Epithelial cell of alveolus of lung (primary cell): ENCODE data around the gene CCDC51. TPM values are rescaled to one million over a fixed set of nuclear protein-coding genes. Genes with fewer than 3 reads are reported as not detected.

Experiments
- total RNA-seq: library from RNA; depleted of rRNA; stranded (reverse); fragments of >200 nt; gene quantifications from 2 replicates; pipeline ENCODE4 v1.2.1, GENCODE V29; 2015

The CCDC51 gene, protein sequence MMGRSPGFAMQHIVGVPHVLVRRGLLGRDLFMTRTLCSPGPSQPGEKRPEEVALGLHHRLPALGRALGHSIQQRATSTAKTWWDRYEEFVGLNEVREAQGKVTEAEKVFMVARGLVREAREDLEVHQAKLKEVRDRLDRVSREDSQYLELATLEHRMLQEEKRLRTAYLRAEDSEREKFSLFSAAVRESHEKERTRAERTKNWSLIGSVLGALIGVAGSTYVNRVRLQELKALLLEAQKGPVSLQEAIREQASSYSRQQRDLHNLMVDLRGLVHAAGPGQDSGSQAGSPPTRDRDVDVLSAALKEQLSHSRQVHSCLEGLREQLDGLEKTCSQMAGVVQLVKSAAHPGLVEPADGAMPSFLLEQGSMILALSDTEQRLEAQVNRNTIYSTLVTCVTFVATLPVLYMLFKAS
- 18.7 and 23.2 TPM in 2 replicates for total RNA-seq

DNA sequence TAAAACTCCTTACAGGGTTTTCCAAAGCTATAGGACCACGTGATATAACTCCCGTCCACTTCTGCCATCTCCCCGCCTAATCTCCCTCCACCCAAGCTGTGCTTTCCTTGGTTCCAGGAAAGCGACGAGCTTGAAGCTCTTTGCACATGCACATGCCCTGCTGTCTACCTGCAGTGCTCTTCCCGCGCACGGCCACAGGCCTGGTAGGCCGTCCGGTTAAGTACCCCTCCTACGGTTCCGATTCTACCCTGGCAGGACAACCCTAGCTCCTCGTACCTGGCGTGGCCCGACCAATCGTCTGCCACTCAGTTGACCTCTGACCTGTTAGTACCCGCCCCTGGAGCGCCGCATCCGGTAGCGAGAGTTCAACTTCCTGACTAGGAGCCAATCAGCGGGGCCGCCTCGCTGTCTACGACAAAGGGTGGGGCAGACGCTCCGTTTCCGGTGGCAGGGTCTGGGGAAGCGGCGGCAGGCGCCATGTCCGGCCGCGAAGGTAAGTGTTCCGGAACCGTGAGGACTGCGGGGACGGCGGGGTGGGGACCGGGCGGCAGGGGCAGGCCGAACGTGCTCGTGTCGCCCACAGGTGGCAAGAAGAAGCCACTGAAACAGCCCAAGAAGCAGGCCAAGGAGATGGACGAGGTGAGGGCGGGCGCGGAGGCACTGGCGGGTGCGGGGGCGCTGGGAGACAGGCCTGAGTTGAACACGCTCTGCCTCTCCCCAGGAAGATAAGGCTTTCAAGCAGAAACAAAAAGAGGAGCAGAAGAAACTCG is at the start of gene CCDC51, which contains the start of gene TMA7:
Gene CCDC51 (minus strand): TSS at position 300 of the 770 bp plus-strand sequence. CDS start 4,991 bp downstream, outside the sequence.
Gene TMA7 (plus strand): TSS at position 438 of the 770 bp plus-strand sequence. CDS start 40 bp downstream, at position 478.

DNA sequence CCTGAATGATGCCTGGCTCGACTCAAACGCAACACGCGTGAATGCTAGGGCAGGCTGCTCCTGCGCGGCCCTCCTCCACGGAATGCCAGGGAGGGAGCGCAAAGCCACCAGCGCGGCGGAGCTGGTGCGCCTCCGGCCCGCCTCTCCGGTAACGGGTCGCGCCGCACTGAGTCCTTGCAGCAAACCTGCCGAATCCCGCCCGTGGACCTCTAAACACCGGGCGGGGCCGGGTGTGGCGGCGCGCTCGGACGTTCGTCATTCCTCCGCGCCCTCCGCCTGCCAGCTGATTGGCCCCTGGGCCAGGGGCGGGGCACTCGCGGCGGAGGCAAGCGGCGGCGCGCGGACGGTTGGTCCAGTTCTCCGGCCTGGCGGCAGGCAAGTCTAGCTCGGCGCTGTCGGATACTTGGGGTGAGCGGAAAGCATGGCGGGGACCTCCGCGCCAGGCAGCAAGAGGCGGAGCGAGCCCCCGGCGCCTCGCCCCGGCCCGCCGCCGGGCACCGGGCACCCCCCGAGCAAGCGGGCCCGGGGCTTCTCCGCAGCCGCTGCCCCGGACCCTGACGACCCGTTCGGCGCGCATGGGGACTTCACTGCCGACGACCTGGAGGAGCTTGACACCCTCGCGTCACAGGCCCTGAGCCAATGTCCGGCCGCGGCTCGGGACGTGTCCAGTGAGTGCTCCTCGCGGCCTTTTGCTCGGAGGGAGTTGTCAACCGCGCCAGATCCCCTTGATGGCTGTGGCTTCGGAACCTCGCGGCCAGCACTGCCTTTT is 6.7 kb upstream of the CCDC51 start, which contains the start of gene ATRIP:
Gene ATRIP (plus strand): TSS at position 313 of the 769 bp plus-strand sequence. CDS start 109 bp downstream, at position 422.

DNA sequence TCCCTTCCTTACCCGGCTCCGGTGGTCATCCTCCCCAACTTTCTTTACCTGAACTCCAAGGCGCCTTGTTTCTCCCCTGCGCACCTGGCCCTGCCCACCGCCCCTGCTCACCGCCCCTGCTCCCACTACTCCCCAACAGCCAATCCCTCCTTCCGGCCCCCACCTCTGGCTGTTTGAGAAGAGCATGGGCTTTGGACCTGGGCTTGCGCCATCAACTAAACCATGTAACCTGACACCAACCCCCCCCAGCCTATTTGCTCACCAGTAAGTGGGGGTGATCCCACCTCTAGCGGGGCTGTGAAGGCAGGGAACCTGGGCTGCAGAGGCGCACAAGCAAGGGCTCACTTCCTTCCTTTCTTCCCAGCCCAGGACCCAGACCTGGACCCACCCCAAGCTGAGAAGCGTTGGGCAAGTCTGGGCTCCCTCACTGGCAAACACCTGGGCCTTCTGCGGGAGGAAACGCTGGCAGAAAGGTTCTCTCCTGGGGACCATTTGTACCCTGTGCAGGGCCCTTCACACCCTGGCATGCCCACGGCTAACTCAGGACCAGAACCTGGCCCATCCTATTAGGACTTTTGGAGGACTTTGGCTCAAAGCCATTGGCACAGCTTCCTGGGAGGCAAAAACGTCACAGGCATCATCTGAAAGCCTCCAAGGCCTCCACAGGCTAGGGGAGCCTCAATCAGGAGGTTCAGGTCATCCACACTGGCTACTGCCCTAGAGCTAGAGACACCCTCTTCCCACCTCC is 9.8 kb downstream of the CCDC51 start, which contains the start of gene PLXNB1:
Gene PLXNB1 (minus strand): TSS at position 127 of the 748 bp plus-strand sequence. CDS start 5,475 bp downstream, outside the sequence.

Other genes with a start within 250 kb of the CCDC51 start
- gene CAMP, start 216.6 kb downstream of the CCDC51 start, total RNA-seq: not detected in 2 replicates
- gene ZNF589, start 199.0 kb downstream of the CCDC51 start, total RNA-seq: 1.8 and 3.4 TPM in 2 replicates
- gene NME6, start 138.8 kb downstream of the CCDC51 start, total RNA-seq: 17.7 and 26.0 TPM in 2 replicates
- not detected in 2 replicates for gene SPINK8, start 106.5 kb downstream of the CCDC51 start, total RNA-seq
- not detected in 2 replicates for gene FBXW12, start 67.9 kb downstream of the CCDC51 start, total RNA-seq
- 17.3 and 36.2 TPM in 2 replicates for gene PLXNB1, start 10.0 kb downstream of the CCDC51 start, total RNA-seq
- 309 and 375 TPM in 2 replicates for gene TMA7, start 138 bp upstream of the CCDC51 start, total RNA-seq
- 4.3 and 5.9 TPM in 2 replicates for gene ATRIP, start 6.6 kb upstream of the CCDC51 start, total RNA-seq
- gene SHISA5, start 64.1 kb upstream of the CCDC51 start, total RNA-seq: 215 and 254 TPM in 2 replicates
- 19.4 and 22.6 TPM in 2 replicates for gene PFKFB4, start 116.7 kb upstream of the CCDC51 start, total RNA-seq
- gene UCN2, start 123.7 kb upstream of the CCDC51 start, total RNA-seq: 3.1 and 3.7 TPM in 2 replicates
- gene COL7A1, start 155.2 kb upstream of the CCDC51 start, total RNA-seq: 52.5 and 104 TPM in 2 replicates
- gene UQCRC1, start 169.5 kb upstream of the CCDC51 start, total RNA-seq: 388 and 454 TPM in 2 replicates
- not detected in 2 replicates for gene TMEM89, start 181.7 kb upstream of the CCDC51 start, total RNA-seq
- gene SLC26A6, start 195.3 kb upstream of the CCDC51 start, total RNA-seq: 19.7 and 73.9 TPM in 2 replicates
- 2.8 and 5.0 TPM in 2 replicates for gene CELSR3, start 222.8 kb upstream of the CCDC51 start, total RNA-seq
- gene NCKIPSD, start 245.8 kb upstream of the CCDC51 start, total RNA-seq: 29.9 and 38.8 TPM in 2 replicates